Caco-2 (cell line): ENCODE results near the gene CAMSAP1. TPM values are rescaled to one million over a fixed set of nuclear protein-coding genes. Genes with fewer than 3 reads are reported as not detected.

ENCODE experiments used
- BruUV-seq: library from RNA; stranded (reverse); fragments of 400-500 nt; replicated peaks from 2 replicates; lab custom pipeline; 2021; lab: Mats Ljungman, UMichigan
- CTCF ChIA-PET: fragments of 300-600 bp; sonication (Branson Sonifier 250); formaldehyde crosslinking; loops from one replicate; lab custom pipeline; 2022; ENCODE audit warnings: antibody characterized with exemption; lab: Charles Lee
- POLR2A ChIA-PET: fragments of 300-600 bp; sonication (Branson Sonifier 250); formaldehyde crosslinking; loops from one replicate; lab custom pipeline; 2022; ENCODE audit warnings: antibody characterized with exemption; lab: Charles Lee
- DNase-seq, 2 experiments: peaks; one replicate each; pipeline versions ENCODE4 v3.0.0 to v3.0.0-alpha.2; 2020 to 2022
- H3K27me3 ChIP-seq: replicated peaks from 2 replicates; pipeline ENCODE4 v1.6.0; 2011; ENCODE audit warnings: low read length; ENCODE audit not compliant: control insufficient read depth, insufficient read depth
- H3K36me3 ChIP-seq: 2 replicates; pipeline ENCODE4 v1.5.1; 2011; ENCODE audit warnings: low read length; ENCODE audit not compliant: control insufficient read depth, insufficient read depth
- H3K4me1 ChIP-seq: fragments of 250-450 bp; sonication (Bioruptor Pico); 2 replicates; pipeline ENCODE4 v1.5.1; 2020; ENCODE audit warnings: mild to moderate bottlenecking
- H3K4me3 ChIP-seq: 2 replicates; pipeline ENCODE4 v1.5.1; 2011; ENCODE audit warnings: low read depth, mild to moderate bottlenecking, control low read depth, low read length
- H3K9me3 ChIP-seq: fragments of 250-450 bp; sonication (Bioruptor Pico); 2 replicates; pipeline ENCODE4 v1.5.1; 2020; ENCODE audit warnings: mild to moderate bottlenecking, moderate library complexity
- H3K27ac Mint-ChIP-seq: one replicate; pipeline ENCODE4 v1.8.0; 2022; ENCODE audit warnings: mixed read lengths; ENCODE audit not compliant: unreplicated experiment
- H3K27me3 Mint-ChIP-seq: one replicate; pipeline ENCODE4 v1.8.0; 2022; ENCODE audit warnings: mixed read lengths; ENCODE audit not compliant: insufficient read depth, unreplicated experiment
- H3K36me3 Mint-ChIP-seq: one replicate; pipeline ENCODE4 v1.8.0; 2022; ENCODE audit warnings: mild to moderate bottlenecking, mixed read lengths; ENCODE audit not compliant: insufficient read depth, unreplicated experiment
- H3K4me1 Mint-ChIP-seq: one replicate; pipeline ENCODE4 v1.8.0; 2022; ENCODE audit warnings: low read depth, mixed read lengths; ENCODE audit not compliant: unreplicated experiment
- H3K4me3 Mint-ChIP-seq: one replicate; pipeline ENCODE4 v1.8.0; 2022; ENCODE audit warnings: mild to moderate bottlenecking, moderate library complexity, mixed read lengths; ENCODE audit not compliant: unreplicated experiment
- H3K9me3 Mint-ChIP-seq: one replicate; pipeline ENCODE4 v1.8.0; 2022; ENCODE audit warnings: mixed read lengths; ENCODE audit not compliant: unreplicated experiment
- intact Hi-C: fragments of 100-400 bp; cut with micrococcal nuclease; formaldehyde crosslinking; loops from one replicate; pipeline ENCODE4 v1.10.0; 2022; ENCODE audit not compliant: unreplicated experiment
- total RNA-seq: library from RNA; stranded (reverse); gene quantifications from 2 replicates; pipeline ENCODE4 v1.2.3, GENCODE V29; 2022
- TF ChIP-seq, protein P1 (sequence below), 2 experiments: fragments of 200-600 bp in 1 of 2; IDR thresholded peaks; 1 replicate in 1 of 2; 2 replicates in 1 of 2; pipeline versions ENCODE4 v1.5.1 to v1.8.0; 2011 to 2022; ENCODE audit warnings: antibody characterized with exemption in 1 of 2, control low read depth in 1 of 2, inconsistent platforms in 1 of 2, low read depth in 1 of 2, low read length in 1 of 2, mild to moderate bottlenecking in 1 of 2, moderate library complexity in 1 of 2; ENCODE audit not compliant: insufficient read depth in 1 of 2, severe bottlenecking in 1 of 2, unreplicated experiment in 1 of 2

CAMSAP1 gene
- total RNA-seq, 1 experiment from 2014 or later = 31.3 TPM

DNA sequence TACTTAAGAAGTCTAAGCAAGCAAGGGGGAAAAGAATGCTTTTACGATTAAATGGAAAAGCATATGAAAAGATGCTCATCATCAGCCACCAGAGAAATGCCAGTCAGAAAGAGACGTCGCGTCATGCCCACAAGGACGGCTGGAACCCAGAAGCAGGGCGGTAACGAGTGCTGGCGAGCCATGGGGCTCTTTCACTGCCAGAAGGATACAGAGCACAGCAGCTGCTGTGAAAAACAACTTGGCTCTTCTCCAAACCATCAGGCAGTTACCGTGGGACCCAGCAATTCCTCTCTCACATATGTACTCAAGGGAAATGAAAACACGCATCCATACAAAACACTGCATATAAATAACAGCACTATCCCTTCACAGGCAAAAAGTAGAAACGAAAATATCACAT is 95.5 kb downstream of the CAMSAP1 start:
- TF ChIP-seq, protein P1, sequence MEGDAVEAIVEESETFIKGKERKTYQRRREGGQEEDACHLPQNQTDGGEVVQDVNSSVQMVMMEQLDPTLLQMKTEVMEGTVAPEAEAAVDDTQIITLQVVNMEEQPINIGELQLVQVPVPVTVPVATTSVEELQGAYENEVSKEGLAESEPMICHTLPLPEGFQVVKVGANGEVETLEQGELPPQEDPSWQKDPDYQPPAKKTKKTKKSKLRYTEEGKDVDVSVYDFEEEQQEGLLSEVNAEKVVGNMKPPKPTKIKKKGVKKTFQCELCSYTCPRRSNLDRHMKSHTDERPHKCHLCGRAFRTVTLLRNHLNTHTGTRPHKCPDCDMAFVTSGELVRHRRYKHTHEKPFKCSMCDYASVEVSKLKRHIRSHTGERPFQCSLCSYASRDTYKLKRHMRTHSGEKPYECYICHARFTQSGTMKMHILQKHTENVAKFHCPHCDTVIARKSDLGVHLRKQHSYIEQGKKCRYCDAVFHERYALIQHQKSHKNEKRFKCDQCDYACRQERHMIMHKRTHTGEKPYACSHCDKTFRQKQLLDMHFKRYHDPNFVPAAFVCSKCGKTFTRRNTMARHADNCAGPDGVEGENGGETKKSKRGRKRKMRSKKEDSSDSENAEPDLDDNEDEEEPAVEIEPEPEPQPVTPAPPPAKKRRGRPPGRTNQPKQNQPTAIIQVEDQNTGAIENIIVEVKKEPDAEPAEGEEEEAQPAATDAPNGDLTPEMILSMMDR (IDR thresholded peaks at IDR 0.05; ENCODE audit: insufficient read depth in 1 of 2, low read depth in 1 of 2, low read length in 1 of 2, severe bottlenecking in 1 of 2, unreplicated experiment in 1 of 2) = no peak
- peaks cover 49% of the 10 kb centered on the region for H3K36me3 Mint-ChIP-seq
- H3K27me3 Mint-ChIP-seq = no peaks in the 10 kb centered on the region
- H3K4me1 Mint-ChIP-seq = no peaks in the 10 kb centered on the region
- Histone ChIP-seq H3K36me3 (peaks cover 2% of the 10 kb centered on the region), H3K27me3 (no peaks in the 10 kb centered on the region), H3K9me3 (no peaks in the 10 kb centered on the region), H3K4me1 (no peaks in the 10 kb centered on the region), H3K4me3 (no peak overlapping the region)
- POLR2A ChIA-PET = no interaction called here
- CTCF ChIA-PET = no interaction called here
- no peak for DNase-seq
- intact Hi-C loops = no loop called here
- no peaks in the 10 kb centered on the region for H3K9me3 Mint-ChIP-seq
- no TSS peak for BruUV-seq
- H3K4me3 Mint-ChIP-seq = no peak overlapping the region
- no peak overlapping the region for H3K27ac Mint-ChIP-seq

DNA sequence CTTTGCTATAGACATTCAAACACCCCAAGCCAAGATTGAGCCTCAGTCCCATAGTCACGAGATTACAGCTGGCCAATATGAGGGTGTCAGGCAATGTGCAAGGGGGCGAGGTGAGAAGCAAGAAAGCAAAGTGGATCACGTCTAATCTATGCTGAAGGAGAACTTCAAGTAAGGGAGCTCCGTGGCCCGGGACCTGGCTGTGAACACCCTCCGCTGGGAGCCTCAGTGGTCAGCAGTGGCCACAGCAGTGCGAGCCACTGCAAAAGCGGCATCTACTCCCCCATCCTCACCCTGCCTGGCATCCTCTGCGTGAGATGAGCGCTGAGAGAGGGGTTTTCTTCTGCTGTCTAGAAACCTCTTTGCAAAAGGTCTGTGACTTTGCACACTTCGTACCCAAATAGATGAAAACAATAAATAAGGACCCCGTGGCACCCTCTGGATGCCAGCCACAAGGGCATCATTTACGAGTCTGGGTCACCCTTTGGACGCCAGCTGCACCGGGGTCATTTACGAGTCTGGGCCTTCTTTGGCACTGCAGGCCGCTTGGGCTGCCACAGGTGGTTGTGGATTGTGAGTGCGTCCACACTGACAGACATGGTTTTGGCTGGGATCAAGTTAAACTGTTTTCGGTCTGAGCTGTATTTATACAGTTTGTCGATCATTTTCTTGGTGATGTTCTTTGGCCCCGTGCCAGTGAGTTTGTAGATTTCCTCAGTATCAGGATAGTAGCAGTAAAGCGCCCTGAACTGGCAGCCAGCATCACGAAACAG is 96.4 kb downstream of the CAMSAP1 start:
- no peaks in the 10 kb centered on the region for H3K4me1 ChIP-seq
- intact Hi-C loops = no loop called here
- H3K36me3 Mint-ChIP-seq = peaks cover 48% of the 10 kb centered on the region
- no peaks in the 10 kb centered on the region for H3K4me1 Mint-ChIP-seq
- POLR2A ChIA-PET = no interaction called here
- CTCF ChIA-PET = no interaction called here
- TF ChIP-seq, protein P1 (IDR thresholded peaks at IDR 0.05; ENCODE audit: insufficient read depth in 1 of 2, low read depth in 1 of 2, low read length in 1 of 2, severe bottlenecking in 1 of 2, unreplicated experiment in 1 of 2) = no peak
- no peaks in the 10 kb centered on the region for H3K9me3 Mint-ChIP-seq
- no peak overlapping the region for H3K27ac Mint-ChIP-seq
- DNase-seq = no peak
- H3K36me3 ChIP-seq = peaks cover 2% of the 10 kb centered on the region
- no peak overlapping the region for H3K4me3 ChIP-seq
- H3K4me3 Mint-ChIP-seq = no peak overlapping the region
- BruUV-seq = no TSS peak
- H3K27me3 ChIP-seq = no peaks in the 10 kb centered on the region
- H3K9me3 ChIP-seq = no peaks in the 10 kb centered on the region
- H3K27me3 Mint-ChIP-seq = no peaks in the 10 kb centered on the region

DNA sequence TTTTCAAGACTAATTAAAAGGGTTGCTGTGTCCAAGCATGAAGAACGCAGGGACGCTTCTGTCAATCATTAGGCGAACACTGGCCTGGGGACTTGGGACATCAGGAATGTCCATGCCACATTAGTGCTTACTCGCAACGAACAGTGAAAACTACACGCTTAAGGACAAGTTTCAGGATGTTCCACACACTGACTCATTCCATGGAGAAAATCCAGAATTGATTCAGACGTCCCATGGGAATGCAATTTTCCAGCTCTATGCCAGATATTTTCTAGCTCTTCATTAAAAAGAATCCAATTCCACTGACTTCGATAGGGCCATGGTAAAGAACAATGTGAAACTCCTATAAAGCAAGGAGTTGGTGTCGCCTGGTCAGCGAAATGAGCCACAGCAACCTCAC is 98.2 kb downstream of the CAMSAP1 start:
- no peak for DNase-seq
- Mint-ChIP-seq H3K27ac (no peak overlapping the region), H3K36me3 (peaks cover 45% of the 10 kb centered on the region), H3K27me3 (no peaks in the 10 kb centered on the region), H3K4me3 (no peak overlapping the region), H3K9me3 (no peaks in the 10 kb centered on the region), H3K4me1 (peaks cover 7% of the 10 kb centered on the region)
- Histone ChIP-seq H3K4me1 (peaks cover 5% of the 10 kb centered on the region; the same call in 1 of the 2 replicates), H3K4me3 (no peak overlapping the region), H3K27me3 (no peaks in the 10 kb centered on the region), H3K36me3 (peaks cover 1% of the 10 kb centered on the region), H3K9me3 (no peaks in the 10 kb centered on the region)
- intact Hi-C loops = no loop called here
- ChIA-PET POLR2A (no interaction called here), CTCF (no interaction called here)
- TF ChIP-seq, protein P1 (IDR thresholded peaks at IDR 0.05; ENCODE audit: insufficient read depth in 1 of 2, low read depth in 1 of 2, low read length in 1 of 2, severe bottlenecking in 1 of 2, unreplicated experiment in 1 of 2) = no peak
- BruUV-seq = no TSS peak
